ENCODE measurements around the gene TMC4. TPM values are rescaled to one million over a fixed set of nuclear protein-coding genes. Genes with fewer than 3 reads are reported as not detected.

TMC4 gene
- total RNA-seq, 1 donor from 2014 or later, result 1.6 TPM

DNA sequence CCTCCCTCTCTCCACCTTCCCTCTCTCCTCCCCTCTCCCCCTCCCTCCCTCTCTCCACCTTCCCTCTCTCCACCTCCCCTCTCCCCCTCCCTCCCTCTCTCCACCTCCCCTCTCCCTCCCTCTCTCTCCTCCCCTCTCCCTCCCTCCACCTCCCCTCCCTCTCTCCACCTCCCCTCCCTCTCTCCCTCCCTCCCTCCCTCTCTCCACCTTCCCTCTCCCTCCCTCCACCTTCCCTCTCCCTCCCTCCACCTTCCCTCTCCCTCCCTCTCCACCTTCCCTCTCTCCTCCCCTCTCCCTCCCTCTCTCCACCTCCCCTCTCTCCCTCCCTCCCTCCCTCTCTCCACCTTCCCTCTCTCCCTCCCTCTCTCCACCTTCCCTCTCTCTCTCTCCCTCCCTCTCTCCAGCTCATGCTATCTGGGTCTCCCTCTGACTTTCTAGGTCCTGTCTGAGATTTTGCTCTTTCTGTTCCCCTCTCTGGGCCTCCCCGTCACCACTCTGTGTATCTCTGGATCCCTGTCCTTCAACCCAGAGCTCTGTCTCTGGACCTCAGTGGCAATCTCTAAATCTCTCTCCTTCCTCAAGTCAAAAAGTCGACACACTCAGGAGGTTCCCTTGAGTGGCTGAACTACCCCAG, 38.9 kb downstream of the TMC4 start:
- no peak for DNase-seq (ENCODE audit: low spot score)

DNA sequence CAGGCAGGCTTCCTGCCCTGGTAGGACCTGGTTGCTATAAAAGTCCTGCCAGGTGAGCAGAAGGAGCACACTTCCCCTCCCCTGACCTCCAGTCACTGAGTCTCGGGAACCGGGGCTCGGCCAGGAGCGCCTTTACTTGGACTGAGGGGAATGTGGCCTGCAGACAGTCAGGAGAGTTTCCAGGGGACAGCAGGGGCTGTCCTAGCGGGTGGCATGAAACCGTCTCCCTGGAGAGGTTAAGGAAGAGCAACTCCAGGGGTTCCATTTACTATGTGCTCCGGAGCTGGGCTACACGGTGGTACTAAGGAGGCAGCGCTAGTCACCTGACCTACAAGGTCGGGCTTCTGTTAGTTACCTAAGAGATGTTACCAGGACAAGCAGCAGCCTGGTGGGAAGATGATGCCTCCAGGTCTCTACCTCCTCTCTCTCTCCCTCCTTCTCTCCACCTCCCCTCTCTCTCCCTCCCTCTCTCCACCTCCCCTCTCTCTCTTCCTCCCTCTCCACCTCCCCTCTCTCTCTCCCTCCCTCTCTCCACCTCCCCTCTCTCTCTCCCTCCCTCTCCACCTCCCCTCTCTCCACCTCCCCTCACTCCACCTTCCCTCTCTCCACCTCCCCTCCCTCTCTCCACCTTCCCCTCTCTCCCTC, 39.5 kb downstream of the TMC4 start:
- no peak for DNase-seq (ENCODE audit: low spot score)

DNA sequence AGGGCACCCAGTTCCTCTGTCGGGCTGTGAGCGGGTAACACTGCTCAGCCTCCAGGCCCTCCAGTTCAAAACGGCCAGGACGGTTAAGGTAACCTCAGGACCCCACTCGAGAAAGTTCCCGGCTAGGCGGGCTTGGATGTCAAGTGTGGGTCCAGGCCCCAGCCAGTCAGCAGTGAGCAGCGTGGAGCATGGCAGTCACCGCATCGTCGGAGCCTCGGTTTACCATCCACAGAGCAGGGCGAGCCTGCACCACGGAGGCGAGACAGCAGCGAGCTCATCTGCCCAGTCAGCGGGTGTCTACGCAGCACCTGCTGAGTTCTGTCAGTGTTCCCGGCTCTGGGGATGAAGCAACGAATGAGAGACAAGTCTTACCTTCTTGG, 43.4 kb downstream of the TMC4 start:
- DNase-seq (ENCODE audit: low spot score), result no peak

DNA sequence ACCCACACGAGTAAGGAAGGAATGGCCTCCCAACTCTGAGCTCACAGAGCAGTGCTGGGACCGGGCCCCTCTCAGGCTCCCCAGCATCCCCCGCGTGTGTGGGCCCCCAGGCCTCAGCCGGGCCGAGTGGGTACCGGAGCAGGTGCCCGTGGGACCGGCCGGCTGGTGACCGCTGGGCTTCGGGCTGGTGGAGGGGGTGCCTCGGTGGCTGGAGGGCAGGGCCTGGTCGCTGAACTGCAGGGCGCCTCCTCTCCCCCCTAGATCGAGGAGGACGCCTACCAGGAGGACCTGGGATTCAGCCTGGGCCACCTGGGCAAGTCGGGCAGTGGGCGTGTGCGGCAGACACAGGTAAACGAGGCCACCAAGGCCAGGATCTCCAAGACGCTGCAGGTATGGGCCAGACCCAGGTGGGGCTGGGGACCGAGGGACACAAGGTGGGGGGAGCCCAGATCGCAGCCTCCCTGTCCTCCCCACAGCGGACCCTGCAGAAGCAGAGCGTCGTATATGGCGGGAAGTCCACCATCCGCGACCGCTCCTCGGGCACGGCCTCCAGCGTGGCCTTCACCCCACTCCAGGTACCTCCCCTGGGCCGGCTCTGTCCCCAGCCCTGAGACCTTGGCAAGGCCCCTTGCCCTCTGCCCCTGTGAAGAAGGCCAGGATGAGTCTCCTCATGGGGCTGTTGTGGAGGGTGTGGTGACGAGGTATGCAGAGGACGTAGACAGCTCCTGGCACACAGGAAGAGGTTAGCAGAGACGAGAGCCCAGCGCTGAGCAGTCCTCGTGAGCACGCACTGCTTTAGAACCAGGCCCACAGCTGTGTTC, 44.0 kb downstream of the TMC4 start:
- DNase-seq (ENCODE audit: low spot score), result no peak

DNA sequence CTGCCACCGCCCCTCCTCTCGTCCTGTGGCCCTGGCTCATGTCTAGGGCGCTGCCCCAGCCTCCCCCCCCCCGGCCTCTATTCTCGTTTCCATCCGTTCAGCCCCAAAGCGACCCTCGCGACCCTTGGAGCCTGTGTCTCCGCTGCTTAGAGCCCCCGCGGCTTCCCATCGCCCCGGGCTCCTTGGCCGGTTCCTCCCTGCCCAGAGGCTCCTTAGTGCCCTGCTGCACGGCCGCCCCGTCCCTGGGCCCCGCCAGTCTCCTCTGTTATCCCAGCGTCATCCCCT, 44.6 kb downstream of the TMC4 start:
- no peak for DNase-seq (ENCODE audit: low spot score)

DNA sequence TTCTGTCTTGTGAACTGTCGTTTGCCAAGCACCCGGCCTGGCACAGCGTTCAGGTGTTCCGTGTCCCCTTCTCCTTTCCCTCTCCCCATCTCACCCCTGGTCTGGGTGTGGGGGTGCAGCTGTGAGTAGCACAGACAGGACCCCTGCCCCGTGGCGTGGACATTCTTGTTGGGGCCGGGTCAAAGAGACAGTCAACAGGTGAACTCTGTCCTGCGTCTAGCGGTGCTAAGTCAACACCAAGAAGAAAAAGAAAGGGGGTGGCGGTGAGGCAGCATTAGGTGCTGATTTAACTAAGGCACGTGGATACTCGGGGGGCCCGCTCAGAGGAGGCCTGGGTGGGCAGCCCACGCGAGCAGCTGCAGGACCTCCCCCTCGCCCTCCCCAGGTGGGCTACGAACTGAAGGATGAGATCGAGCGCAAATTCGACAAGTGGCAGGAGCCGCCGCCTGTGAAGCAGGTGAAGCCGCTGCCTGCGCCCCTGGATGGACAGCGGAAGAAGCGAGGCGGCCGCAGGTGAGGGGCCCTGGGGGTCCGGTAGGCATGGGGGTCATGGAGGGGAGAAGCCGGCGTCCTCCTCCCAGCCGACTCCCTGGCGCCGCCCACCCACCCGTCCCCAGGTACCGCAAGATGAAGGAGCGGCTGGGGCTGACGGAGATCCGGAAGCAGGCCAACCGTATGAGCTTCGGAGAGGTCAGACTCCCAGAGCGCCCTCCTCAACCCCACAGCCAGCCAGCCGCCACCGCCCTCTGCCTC, 45.1 kb downstream of the TMC4 start:
- DNase-seq (ENCODE audit: low spot score), result no peak

DNA sequence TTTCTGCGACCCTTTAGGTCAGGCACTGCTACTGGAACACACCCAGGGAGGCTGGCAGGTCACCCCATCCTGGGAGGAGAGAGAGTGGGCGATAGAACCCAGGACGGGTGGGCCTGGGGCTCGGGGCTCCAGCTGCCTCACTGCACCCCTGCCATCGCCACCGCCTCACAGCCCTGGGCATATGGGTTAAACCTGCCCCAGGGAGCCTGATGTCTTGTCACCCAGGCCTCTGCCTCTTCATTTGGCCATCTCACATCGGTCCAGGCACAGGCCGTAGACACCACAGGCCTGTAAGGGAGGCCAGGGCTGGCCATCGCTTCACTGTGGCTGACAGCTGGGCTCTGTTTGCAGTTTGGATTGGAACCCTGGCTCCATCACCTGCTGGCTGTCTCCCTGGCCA, 47.2 kb downstream of the TMC4 start:
- no peak for DNase-seq (ENCODE audit: low spot score)

DNA sequence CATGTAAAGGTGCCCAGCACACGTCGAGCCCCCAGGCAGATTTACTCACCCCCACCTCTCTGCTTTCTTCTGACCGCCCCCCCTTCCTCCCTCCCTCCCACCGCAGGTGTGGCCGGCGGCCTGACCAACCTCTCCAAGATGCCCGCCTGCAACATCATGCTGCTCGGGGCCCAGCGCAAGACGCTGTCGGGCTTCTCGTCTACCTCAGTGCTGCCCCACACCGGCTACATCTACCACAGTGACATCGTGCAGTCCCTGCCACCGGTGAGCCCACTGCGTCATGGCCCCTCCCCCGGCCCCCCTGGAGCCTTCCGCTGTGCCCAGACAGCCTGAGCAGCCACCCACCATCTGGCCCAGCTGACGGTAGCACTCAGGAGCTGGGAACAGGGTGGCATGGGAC, 48.6 kb downstream of the TMC4 start:
- no peak for DNase-seq (ENCODE audit: low spot score)

DNA sequence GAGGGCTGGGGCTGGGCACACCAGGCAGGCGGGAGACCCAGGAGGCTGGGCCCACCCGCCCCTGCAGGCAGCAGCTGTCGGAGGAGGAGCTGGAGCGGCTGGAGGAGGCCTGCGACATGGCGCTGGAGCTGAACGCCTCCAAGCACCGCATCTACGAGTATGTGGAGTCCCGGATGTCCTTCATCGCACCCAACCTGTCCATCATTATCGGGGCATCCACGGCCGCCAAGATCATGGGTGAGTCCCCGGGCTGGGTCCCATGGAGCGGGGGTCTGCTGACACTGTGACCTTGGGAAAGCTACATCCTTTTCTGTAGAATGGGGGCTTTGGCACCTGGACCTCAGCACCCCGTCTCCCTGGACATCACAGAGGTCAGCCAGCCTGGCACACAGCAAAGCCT, 49.3 kb downstream of the TMC4 start:
- DNase-seq (ENCODE audit: low spot score), result no peak

DNA sequence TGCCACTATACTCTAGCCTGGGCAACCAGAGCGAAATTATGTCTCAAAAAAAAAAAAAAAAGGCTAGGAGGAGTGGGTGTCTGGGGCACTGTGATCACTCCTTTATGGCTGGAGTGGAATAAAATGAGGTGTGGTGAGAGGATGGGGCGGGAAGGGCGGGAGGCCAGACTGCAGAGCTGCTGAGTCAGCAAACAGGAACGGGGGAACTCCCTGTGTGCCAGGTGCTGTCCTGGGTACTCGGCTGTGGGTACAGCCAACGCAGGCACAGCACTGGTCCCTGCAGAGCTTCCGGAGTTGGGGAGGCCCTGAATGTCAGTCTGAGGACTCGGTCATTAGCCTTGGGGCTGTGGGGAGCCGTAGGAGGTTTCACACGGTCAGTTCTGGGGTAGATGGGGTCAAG, 51.7 kb downstream of the TMC4 start:
- no peak for DNase-seq (ENCODE audit: low spot score)

DNA sequence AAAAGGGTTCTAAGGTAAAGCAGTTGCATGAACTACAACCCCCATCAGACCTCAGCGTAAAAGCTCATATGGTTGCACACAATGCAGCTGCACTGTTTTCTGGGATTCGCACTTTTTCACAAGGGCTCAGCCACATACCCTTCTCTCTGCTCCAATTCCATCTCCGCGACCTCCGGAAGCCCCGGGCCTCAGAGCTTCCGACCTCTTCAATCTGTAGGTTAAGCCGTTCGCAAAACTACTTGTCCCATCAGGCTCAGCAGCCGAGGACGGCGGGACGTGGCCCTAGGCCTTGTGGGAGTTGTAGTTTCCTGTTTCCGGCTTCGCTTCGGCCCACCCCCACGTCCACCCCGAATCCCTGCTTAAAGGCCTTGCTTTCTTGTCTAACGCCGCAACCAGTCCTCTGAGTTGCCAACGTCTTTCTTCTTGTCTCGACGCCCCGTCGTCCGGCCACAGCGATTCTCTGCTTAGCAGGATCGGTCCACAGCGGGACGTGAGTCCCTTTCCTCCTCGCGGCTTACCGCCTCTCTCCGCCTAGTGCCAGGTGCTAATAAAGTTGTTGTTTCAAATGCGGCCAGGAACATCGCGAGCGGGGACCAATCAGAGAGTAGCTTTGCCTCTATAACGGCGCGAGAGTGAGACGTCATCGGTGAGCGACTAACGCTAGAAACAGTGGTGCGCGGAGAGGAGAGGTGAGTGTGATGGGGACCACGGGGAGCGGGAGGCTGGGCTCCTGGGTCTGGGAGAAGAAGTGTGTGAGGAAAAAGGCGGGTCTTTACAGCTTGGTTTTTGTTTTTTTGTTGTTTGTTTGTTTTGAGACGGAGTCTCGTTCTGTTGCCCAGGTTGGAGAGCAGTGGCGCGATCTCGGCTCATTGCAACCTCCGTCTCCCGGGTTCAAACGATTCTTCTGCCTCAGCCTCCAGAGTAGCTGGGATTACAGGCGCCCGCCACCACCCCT, 57.6 kb downstream of the TMC4 start, which contains the start of the genes PRPF31 and TFPT:
Gene PRPF31, plus strand, starts transcription at position 646 of the 955 bp plus-strand sequence. CDS start 2,525 bp downstream, outside the sequence.
Gene TFPT, minus strand, starts transcription at position 549 of the 955 bp plus-strand sequence. Its CDS starts 388 bp downstream, at position 161.
- DNase-seq (ENCODE audit: low spot score), result peak; percentile 97

DNA sequence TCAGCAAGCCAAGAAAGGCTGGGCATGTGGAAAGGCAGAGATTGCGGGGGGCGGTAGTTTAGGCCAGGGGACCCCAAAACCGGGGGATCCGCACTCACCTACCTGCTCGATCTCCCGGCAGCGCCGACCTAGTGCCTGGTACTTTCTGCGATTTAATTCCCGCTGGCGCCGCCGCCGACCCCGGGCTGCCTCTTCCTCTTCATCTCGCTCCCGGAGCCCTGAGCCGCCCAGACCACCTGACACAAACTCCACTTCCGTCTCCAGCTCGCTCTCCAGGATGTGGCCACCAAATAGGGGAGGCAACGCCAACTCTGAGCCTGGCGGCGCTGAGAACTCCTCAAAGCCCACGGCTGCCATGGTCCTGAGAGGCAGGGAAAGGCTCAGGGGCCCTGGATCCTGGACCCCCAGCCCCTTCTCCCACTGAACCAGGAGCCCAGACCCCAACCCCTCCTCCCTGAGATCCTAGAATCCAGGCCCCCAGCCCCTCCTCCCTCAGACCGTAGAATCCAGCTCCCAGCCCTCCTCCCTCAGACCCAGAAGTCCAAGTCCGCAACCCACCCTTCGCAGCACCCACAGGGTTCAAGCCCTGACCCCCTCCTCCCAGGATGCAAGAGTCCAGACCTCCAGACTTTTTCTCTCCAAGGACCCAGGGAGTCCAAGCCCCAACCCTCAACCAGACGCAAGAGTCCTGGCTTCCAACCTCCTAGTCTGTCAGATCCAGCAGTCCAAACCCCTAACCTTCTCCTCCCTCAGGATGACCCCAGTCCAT, 58.4 kb downstream of the TMC4 start:
- no peak for DNase-seq (ENCODE audit: low spot score)

Other genes with a start within 250 kb of the TMC4 start
- gene CACNG8, start 210.2 kb downstream of the TMC4 start, total RNA-seq, result not detected
- not detected for gene CACNG6, start 181.5 kb downstream of the TMC4 start, total RNA-seq
- not detected for gene VSTM1, start 109.3 kb downstream of the TMC4 start, total RNA-seq
- not detected for gene TARM1, start 91.8 kb downstream of the TMC4 start, total RNA-seq
- gene OSCAR, start 72.4 kb downstream of the TMC4 start, total RNA-seq, result 6.6 TPM
- 113 TPM for gene NDUFA3, start 70.3 kb downstream of the TMC4 start, total RNA-seq
- gene TFPT, start 57.5 kb downstream of the TMC4 start, total RNA-seq, result 16.7 TPM
- 45.5 TPM for gene PRPF31, start 57.4 kb downstream of the TMC4 start, total RNA-seq
- 31.5 TPM for gene CNOT3, start 35.4 kb downstream of the TMC4 start, total RNA-seq
- 4.4 TPM for gene LENG1, start 13.4 kb downstream of the TMC4 start, total RNA-seq
- gene MBOAT7, start 16.4 kb upstream of the TMC4 start, total RNA-seq, result 40.9 TPM
- gene TSEN34, start 18.1 kb upstream of the TMC4 start, total RNA-seq, result 24.6 TPM
- 923 TPM for gene RPS9, start 27.7 kb upstream of the TMC4 start, total RNA-seq
- 50.5 TPM for gene LILRB3, start 49.8 kb upstream of the TMC4 start, total RNA-seq
- 26.5 TPM for gene LILRA6, start 69.6 kb upstream of the TMC4 start, total RNA-seq
- 69.4 TPM for gene LILRB5, start 84.1 kb upstream of the TMC4 start, total RNA-seq
- 14.4 TPM for gene LILRB2, start 108.0 kb upstream of the TMC4 start, total RNA-seq
- 23.0 TPM for gene LILRA5, start 140.0 kb upstream of the TMC4 start, total RNA-seq
- gene LILRA4, start 166.0 kb upstream of the TMC4 start, total RNA-seq, result 1.0 TPM
- 63.8 TPM for gene LAIR1, start 191.8 kb upstream of the TMC4 start, total RNA-seq
- not detected for gene TTYH1, start 242.3 kb upstream of the TMC4 start, total RNA-seq

Measured in mesenteric fat pad (tissue), 1 donor.